IPS DF 4.7 (cell line): Measurements from ENCODE around the gene USP34.

Source experiments
- DNase-seq: peaks from one replicate; pipeline ENCODE4 v3.0.0-alpha.2; 2013; ENCODE audit warnings: low spot score; ENCODE audit errors: extremely low read depth

The USP34 gene

DNA sequence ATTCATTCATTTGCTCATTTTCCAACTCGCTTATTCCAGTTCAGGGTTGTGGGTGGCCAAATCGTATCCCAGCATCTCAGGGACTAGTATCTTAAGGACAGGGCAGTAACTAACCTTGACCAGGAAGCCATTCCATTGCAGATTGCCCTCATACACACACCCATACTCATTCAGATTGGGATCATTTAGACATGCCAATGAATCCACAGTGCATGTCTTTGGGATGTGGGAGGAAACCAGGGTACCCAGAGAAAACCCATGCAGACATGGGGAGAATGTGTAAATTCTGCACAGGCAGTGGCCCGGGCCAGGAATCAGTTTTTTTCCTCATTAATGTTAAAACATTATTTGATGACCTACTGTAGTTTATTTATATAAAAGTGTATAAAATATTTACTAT, 150.7 kb downstream of the USP34 start:
- no peak for DNase-seq

DNA sequence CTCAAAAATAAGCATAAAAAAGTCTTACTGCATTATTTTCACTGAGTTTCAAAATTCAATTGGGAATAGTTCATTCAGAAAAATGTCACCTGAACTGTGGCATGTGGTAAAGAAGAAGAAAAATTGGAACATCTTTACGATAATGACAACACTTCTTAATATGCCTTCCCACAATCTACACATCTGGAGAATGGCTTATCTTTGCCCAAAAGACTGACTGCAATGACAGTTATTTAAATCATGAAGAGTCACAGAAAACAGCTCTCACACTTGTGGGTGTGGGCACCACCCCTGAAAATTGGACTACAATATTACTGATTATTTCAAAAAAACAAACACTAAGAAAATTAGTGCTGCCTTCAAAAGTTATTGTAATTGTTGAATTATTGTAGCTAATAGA, 152.3 kb downstream of the USP34 start:
- DNase-seq: no peak

DNA sequence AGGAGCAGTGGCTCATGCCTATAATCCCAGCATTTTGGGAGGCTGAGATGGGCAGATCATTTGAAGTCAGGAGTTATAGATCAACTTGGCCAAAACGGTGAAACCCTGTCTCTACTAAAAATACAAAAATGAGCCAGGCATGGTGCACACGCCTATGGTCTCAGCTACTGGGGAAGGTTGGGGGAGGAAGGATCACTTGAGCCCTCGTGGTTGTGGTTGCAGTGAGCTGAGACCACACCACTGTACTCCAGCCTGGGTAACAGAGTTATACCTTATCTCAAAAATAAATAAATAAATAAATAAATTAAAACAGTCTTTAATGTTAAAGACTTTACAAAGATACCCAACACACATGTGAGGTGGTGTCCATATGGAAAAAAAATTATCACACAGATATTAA, 174.9 kb downstream of the USP34 start:
- DNase-seq: no peak

DNA sequence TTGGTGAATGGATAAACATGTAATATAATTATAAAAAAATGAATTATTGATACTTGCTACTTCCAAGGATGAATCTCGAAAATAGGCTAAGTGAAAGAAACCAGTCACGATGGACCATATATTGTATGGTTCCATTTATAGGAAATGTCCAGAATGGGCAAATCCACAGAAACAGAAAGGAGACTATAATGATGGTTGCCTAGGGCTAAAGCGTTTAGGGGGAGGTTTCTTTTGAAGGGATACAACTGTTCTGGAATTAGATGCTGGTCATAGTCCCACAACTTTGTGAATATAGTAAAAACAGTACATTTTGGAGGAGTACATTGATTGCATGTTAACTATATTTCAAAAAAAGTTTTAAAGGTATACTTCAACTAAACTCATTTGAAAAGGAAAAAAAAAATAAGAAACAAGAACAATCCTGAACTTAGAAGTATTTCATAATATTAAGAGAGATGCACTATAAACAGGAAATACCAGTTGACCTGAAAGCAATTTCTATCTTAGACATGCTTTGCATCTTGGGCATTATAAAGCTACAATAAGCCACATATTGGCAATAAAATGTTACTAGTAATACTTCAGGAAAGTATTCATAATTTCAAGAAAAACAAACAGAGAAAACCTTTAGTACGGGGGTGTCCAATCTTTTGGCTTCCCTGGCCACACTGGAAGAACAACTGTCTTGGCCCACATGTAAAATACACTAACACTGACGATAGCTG, 178.9 kb downstream of the USP34 start:
- no peak for DNase-seq

DNA sequence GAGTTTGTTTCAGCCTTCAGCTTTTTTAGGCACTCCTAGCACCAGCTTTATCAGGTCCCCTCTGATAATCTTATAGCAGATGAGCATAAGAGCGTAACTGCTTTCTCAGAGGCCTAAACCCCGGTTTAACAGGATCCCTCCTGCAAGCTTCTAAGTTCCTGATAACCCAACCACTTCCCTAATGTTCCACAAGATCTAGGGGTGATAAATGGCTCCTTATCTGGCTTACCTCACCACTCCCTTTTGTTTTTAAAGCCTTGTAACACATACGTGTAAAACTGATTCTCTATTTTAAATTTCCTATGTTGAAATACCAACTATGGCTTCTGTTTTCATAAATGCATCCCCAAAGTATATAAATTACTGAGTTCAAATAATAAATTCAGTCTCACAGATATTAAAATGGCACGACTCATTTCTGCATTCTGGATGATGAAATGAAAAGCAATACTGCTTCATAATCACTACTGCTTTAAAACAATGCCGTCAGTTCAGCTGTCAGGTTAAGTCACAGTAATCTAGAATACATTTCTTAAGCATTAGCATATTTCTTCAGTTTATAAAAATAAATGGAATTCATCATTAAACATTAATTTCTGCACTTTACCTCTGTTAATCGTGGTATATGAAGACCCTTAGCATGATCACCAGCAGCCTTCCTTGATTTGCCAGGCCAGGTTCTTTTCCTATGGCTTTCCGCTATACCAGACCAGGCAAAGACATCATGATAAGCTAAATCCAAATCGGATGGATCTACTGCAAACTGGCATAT, 182.6 kb downstream of the USP34 start:
- DNase-seq: no peak

DNA sequence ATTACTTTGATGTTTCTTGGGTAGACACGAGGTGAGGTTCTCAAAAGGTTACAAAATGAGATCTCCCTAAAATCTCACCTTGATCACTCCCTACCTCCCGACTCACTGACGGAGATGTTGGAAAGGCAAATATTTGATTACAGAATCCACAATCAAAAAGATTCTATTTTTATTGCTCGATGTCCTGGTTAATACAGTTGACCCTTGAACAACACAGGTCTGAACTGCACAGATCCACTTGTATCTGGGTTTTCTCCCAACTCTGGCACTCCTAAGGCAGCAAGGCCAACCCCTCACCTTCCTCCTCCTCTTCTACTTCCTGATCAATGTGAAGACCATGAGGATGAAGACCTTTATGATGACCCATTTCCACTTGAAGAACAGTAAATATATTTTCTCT, 183.6 kb downstream of the USP34 start:
- no peak for DNase-seq

DNA sequence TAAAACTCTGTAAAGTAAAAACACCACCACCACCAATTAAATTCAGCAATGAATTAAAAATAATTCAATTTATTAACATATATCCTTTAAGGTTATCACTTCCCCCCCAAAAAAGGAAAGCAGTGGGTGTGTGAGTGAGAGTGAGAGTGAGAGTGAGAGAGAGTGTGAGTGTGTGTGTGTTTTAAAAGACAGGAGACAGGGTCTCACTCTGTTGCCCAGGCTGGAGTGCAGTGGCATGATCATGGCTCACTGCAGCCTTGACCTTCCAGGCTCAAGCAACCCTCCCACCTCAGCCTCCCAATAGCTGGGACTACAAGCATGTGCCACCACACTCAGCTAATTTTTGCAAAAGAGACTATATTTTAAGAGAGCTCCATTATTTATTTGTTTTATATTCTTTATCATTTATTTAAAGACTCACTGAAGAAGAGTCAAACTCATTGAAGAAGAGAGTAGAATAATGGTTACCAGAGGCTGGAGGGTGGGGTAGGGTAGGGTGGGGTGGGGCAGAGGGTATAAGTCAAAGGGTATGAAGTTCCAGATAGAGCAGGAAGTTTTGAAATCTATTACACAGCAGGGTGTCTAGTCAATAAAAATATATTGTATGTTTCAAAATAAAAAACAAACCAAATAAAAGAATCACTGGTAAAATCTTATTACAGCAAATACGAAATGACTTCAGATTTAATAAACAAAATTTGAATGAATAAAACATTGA, 187.3 kb downstream of the USP34 start:
- no peak for DNase-seq

DNA sequence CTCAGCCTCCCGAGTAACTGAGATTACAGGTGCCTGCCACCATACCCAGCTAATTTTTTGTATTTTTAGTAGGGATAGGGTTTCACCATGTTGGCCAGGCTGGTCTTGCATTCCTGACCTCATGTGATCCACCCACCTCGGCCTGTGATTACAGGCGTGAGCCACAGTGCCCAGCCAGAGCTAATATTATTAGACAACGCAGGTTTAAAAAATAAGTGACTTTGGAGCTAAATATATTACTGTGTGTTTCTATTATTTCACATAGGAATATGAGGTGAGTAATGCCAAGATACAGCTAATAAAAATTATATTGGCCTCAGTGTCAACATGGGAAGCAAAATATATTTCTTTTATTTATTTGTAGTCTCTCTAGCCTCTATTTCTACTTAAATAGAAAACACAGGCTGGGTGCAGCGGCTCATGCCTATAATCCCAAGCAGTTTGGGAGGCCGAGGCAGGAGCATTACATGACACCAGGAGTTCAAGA, 188.7 kb downstream of the USP34 start:
- no peak for DNase-seq

DNA sequence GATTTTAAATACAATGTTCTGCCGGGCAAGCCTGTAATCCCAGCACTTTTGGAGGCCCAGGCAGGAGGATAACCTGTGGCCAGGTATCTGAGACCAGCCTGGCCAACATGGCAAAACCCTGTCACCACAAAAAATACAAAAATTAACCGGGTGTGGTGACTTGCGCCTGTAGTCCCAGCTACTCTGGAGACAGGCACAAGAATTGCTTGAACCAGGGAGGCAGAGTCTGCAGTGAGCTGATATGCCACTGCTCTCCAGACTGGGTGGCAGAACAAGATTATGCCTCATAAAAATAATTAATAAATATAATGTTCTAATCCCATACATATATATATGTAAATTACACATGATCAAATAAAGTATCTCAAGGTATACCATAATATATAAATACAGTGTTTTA, 189.6 kb downstream of the USP34 start:
- no peak for DNase-seq

DNA sequence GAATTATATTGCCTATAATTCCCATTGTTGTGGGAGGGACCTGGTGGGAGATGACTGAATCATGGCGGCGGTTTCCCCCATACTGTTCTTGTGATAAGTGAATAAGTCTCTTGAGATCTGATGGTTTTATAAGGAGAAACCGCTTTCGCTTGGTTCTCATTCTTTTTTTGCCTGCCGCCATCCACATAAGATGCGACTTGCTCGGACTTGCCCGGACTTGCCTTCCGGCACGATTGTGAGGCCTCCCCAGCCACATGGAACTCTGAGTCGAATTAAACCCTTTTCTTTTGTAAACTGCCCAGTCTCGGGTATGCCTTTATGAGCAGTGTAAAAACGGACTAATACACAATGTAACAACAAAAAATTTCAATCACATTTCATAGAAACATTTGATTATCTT, 193.1 kb downstream of the USP34 start:
- peak; percentile 2 for DNase-seq

DNA sequence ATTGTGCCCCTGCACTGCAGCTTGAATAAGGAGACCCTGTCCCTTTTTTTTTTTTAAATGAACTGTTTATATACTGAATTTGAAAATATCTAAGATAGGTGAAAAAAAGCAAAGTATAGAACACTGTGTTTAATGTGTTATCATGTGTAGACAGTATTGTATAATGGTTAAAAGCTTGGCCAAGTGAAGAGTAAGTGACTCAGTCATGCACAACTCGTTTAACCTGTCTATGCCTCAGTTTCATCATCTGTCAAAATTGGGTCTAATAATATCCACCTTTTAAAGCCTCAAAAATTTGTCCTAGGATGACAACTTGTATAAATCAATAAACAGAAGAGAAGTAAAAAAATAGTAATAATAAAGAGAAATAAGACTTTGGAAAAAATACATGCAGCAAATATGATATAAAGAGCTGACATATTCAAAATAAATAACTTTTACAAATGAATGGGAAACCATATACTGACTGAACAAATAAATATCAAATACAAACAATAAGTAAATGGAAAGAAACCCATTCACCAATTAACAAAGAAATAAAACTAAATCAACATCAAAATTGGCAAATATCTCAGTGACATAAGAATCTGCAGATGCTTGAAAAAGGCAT, 195.2 kb downstream of the USP34 start:
- DNase-seq: no peak

DNA sequence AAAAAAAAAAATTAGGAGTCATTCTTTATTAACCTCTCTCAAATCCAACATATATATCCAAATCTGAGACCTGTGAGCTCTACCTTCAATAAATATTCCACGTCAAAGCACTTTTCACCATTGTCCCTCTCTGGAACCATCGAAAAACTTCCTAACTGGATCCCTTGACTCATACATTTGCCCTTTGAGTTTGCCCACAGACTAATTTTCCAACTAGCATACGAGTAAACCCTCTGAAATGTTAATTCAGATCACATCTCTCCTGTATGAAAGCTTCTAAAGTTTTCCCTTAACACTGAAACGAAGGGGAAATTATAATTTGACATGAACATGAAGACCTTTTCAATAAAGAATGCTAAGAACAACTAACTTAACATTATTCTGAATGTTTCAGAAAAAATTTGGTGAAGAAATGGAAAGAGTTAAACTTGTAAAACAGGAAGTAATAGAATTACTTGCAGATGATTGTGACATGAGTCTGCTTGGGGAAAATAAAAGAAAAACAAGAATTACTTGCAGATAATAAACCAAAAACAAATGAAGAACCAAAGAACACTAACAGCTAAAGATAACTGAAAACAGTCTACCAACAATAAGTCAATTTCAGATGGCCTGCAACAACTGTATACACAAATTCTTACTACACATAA, 198.3 kb downstream of the USP34 start:
- no peak for DNase-seq

DNA sequence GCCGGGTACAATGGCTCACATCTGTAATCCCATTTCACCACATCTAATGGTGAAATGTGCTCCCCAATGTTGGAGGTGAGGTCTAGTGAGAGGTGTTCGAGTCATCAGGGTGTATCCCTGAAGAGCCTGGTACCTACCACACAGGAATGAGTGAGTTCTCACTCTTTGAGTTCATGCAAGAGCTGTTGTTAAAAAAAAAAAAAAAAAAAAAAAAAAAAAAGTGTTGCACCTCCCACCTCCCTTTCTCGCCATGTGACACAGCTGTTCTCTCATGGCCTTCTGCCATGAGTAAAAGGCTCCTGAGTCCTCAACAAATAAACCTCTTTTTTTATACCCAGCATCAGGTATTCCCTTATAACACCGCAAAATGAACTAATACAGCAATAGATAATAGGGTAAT, 202.6 kb downstream of the USP34 start:
- DNase-seq: no peak

DNA sequence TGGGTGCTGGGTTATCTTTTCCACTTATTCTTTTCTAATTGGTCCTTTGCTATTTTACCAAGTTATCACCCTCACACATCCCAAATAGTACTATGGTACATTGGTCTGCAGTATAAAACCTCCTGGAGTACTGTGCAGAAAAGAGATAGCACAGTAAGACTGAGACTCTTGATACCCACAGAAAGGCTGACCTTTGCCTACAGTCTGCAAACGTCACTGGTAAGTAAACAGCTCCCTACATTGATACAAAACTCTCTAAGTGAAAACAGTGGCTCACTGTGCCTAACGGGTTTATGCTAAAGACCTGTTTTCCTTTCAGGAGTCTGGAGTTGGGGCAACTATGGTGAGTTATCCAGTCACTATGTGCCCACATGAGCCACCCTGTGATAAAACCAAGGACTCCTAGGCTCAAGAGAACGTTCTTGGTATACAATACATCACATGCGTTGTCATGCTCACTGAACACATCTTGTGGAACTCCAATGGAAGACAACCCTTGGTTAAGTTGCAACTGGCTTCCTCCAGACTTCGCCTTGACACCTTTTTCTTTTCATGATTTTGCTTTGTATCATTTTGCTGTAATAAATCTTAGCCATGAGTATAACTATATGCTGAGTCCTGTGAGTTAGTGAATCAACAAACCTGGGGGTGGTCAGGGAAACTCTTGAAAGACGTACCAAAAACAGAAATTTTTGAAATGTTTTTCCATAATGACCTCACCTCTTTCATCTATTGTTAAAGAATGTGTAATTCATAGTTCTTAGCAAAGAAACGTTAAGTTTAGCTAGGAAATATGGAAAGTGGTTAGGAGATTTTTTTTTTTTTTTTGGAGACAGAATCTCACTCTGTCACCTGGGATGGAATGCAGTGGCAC, 204.0 kb downstream of the USP34 start:
- DNase-seq: no peak

DNA sequence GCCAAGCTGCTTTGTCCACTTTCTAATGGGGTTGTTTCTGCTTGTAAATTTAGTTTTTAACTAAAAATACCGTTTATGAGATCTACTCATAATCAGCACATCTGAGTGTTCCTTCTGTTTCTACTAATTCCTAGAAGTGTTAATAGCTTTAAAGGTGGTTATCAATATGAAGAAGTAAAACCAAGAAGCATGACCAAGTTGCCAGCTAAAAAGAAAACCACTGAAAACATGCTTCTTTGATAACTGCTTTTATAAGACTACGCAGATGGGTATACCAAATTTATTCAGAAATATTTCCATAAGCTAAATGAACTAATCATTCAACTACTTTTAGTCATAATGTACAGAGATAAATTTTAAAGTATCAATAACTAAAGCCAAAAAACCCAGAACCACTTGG, 207.1 kb downstream of the USP34 start:
- DNase-seq: no peak

DNA sequence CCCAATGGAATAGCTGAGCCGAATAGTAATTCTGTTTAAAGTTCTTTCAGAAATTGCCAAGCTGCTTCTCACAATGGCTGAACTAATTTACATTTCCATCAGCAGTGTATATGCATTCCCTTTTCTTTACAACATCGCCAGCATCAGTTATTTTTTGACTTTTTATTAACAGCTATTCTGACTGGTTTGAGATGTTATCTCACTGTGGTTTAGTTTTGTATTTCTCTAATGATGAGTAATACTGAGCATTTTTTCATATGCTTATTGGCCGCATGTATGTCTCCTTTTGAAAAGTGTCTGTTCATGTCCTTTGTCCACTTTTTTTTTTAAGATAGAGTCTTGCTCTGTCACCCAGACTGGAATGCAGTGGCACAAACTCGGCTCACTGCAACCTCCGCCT, 208.2 kb downstream of the USP34 start:
- DNase-seq: no peak

DNA sequence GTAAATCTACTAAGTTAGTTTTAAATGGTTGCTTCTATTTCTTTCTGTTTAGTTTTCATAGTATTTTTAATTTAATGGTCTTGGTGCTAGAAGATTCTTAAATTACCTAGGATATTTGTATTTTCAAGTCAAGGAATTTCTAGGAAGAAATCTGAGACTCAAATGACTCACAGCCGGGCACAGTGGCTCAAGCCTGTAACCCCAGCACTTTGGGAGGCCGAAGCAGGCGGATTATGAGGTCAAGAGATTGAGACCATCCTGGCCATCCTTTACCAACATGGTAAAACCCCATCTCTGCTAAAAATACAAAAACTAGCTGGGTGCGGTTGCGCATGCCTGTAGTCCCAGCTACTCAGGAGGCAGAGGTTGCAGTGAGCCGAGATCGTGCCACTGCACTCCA, 213.4 kb downstream of the USP34 start:
- no peak for DNase-seq

DNA sequence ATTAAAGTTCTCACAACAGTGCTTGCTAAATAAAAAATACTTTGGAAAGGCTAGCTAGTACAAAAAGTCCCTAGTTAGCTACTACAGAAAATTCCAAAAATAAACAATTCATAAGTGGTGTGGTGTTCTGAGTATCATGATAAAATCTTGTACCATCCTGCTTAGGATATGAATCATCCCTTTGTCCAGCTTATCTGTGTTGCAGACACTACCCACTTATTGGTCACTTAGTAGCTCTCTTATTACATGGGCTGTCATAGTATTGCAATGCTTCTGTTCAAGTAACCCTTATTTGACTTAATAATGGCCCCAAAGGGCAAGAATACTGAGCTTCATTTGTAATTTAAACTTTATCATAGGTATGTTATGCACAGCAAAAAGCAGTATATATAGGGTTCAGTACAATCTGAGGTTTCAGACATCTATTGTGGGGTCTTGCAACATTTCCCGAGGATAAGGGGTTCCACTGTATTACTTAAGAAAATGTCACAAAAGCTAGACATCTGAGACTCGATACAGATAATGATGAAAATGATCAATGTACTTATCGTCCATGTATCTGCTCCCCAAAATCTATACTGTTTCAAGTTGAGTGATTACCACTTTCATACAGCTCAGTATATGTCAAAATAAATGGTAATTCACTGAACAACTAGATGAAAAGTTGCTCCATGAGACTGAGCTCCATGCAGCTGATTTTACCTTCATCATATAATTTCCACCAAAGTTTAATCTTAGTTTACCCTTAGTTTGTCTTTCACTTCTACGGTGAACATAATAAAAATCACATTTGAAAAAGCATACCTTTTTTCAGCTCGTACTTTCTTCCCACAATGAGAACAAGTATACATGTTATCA, 215.1 kb downstream of the USP34 start:
- no peak for DNase-seq

DNA sequence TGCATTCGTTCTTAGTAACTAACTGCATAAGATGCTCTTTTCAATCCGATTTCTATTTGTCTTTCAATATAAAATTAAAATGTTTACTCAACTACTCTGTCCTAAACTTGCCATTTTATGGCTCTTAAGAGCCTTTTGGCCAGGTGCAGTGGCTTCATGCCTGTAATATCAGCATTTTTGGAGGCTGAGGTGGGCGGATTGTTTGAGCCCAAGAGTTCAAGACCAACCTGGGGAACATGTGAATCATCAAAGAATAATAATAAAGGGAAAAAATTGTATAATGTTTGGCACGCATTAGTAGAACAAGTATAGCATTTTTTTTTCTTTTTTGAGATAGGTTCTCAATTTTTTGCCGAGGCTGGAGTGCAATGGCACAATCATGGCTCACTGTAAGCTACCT, 216.4 kb downstream of the USP34 start:
- DNase-seq: no peak
